Neural progenitor cell (in vitro differentiated cells): ENCODE data around the gene PPM1N. TPM values are rescaled to one million over a fixed set of nuclear protein-coding genes. Genes with fewer than 3 reads are reported as not detected.
A peak's percentile ranks its signal among the peaks of the same experiment; 100 is the strongest.

Experiments
- DNase-seq: peaks from one replicate; pipeline ENCODE4 v3.0.0-alpha.2; 2016; ENCODE audit warnings: low spot score
- H2AFZ ChIP-seq: fragments of 200-600 bp; sonication (generic); replicated peaks from 2 replicates; pipeline ENCODE4 v1.6.1; 2016; ENCODE audit warnings: antibody characterized with exemption
- H3F3A ChIP-seq: fragments of 200-600 bp; sonication (generic); 2 replicates; pipeline ENCODE4 v1.6.1; 2016; ENCODE audit warnings: antibody characterized with exemption, low read depth
- H3K27ac ChIP-seq: fragments of 200-600 bp; sonication (generic); 2 replicates; pipeline ENCODE4 v1.5.1; 2016; ENCODE audit warnings: mild to moderate bottlenecking
- H3K27me3 ChIP-seq: fragments of 200-600 bp; sonication (generic); 2 replicates; pipeline ENCODE4 v1.6.1; 2016; ENCODE audit warnings: mild to moderate bottlenecking, moderate library complexity
- H3K36me3 ChIP-seq: fragments of 200-600 bp; sonication (generic); 2 replicates; pipeline ENCODE4 v1.5.1; 2016
- H3K4me1 ChIP-seq: fragments of 200-600 bp; sonication (generic); 2 replicates; pipeline ENCODE4 v1.6.1; 2016; ENCODE audit warnings: mixed run types
- H3K4me2 ChIP-seq: fragments of 200-600 bp; sonication (generic); 2 replicates; pipeline ENCODE4 v1.6.1; 2016
- H3K4me3 ChIP-seq: fragments of 200-600 bp; sonication (generic); 2 replicates; pipeline ENCODE4 v1.5.1; 2016
- H3K79me2 ChIP-seq: fragments of 200-600 bp; sonication (generic); 2 replicates; pipeline ENCODE4 v1.6.1; 2016; ENCODE audit warnings: low read depth
- H3K9ac ChIP-seq: fragments of 200-600 bp; sonication (generic); 2 replicates; pipeline ENCODE4 v1.6.1; 2016
- H3K9me3 ChIP-seq: fragments of 200-600 bp; sonication (generic); 2 replicates; pipeline ENCODE4 v1.5.1; 2016; ENCODE audit warnings: low read depth
- H4K20me1 ChIP-seq: fragments of 200-600 bp; sonication (generic); 2 replicates; pipeline ENCODE4 v1.6.1; 2016; ENCODE audit warnings: low read depth
- H3K27ac Mint-ChIP-seq: 3 replicates; pipeline ENCODE4 v1.8.0; 2021; ENCODE audit warnings: mixed read lengths
- H3K27me3 Mint-ChIP-seq: 2 replicates; pipeline ENCODE4 v1.8.0; 2022; ENCODE audit warnings: low read depth, mild to moderate bottlenecking, inconsistent platforms, moderate library complexity, mixed read lengths; ENCODE audit not compliant: insufficient read depth
- H3K36me3 Mint-ChIP-seq: 3 replicates; pipeline ENCODE4 v1.8.0; 2021; ENCODE audit warnings: mixed read lengths
- H3K4me1 Mint-ChIP-seq: 3 replicates; pipeline ENCODE4 v1.8.0; 2021; ENCODE audit warnings: mixed read lengths
- H3K4me3 Mint-ChIP-seq: 3 replicates; pipeline ENCODE4 v1.8.0; 2021; ENCODE audit warnings: mild to moderate bottlenecking, moderate library complexity, mixed read lengths
- H3K9me3 Mint-ChIP-seq: 3 replicates; pipeline ENCODE4 v1.8.0; 2020; ENCODE audit warnings: mixed read lengths
- CTCF ChIP-seq: fragments of 200-600 bp; sonication (generic); IDR thresholded peaks from 2 replicates; pipeline ENCODE4 v1.5.1; 2017; ENCODE audit warnings: antibody characterized with exemption, mild to moderate bottlenecking
- EZH2 ChIP-seq: fragments of 200-600 bp; sonication (generic); IDR thresholded peaks from 2 replicates; pipeline ENCODE4 v1.6.1; 2017; ENCODE audit warnings: antibody characterized with exemption, mild to moderate bottlenecking, moderate library complexity
- EZH2phosphoT487 ChIP-seq: fragments of 200-600 bp; sonication (generic); IDR thresholded peaks from 2 replicates; pipeline ENCODE4 v1.6.1; 2017; ENCODE audit warnings: antibody characterized with exemption
- total RNA-seq: library from RNA; depleted of rRNA; stranded (reverse); fragments of >200 nt; gene quantifications from 2 replicates; pipeline ENCODE4 v1.2.3, GENCODE V29; 2015; ENCODE audit warnings: low replicate concordance

The PPM1N gene
- total RNA-seq, 1 donor from 2014 or later: 2.4 TPM

- H3K36me3 ChIP-seq: no peaks in the 10 kb centered on the region
- H4K20me1 ChIP-seq: peaks cover 37% of the 10 kb centered on the region
- no peak for TF ChIP-seq CTCF
- TF ChIP-seq EZH2phosphoT487: no peak
- no peak for TF ChIP-seq EZH2
These were observed 20.2 kb downstream of the PPM1N start for GRCh38 chr19:45518469-45518826.

GRCh38 chr19:45522010-45522941, 24.0 kb downstream of the PPM1N start:
- H3K27ac Mint-ChIP-seq: no peak overlapping the region
- H3K4me3 Mint-ChIP-seq: no peak overlapping the region
- no peaks in the 10 kb centered on the region for H3K27me3 ChIP-seq
- no peaks in the 10 kb centered on the region for H3K79me2 ChIP-seq
- H3K4me2 ChIP-seq: no peak overlapping the region
- DNase-seq: no peak
- no peaks in the 10 kb centered on the region for H3K4me1 ChIP-seq
- no peak overlapping the region for H2AFZ ChIP-seq
- H3K27me3 Mint-ChIP-seq: peaks cover 2% of the 10 kb centered on the region
- no peaks in the 10 kb centered on the region for H3K4me1 Mint-ChIP-seq
- peaks cover 10% of the 10 kb centered on the region for H4K20me1 ChIP-seq
- TF ChIP-seq EZH2 (no peak), EZH2phosphoT487 (no peak), CTCF (no peak)
- H3K36me3 Mint-ChIP-seq: peaks cover 14% of the 10 kb centered on the region
- no peak overlapping the region for H3K9ac ChIP-seq
- no peak overlapping the region for H3K27ac ChIP-seq
- no peaks in the 10 kb centered on the region for H3K36me3 ChIP-seq
- H3K4me3 ChIP-seq: no peak overlapping the region
- peaks cover 18% of the 10 kb centered on the region for H3F3A ChIP-seq
- no peaks in the 10 kb centered on the region for H3K9me3 ChIP-seq
- H3K9me3 Mint-ChIP-seq: no peaks in the 10 kb centered on the region

More at GRCh38 chr19:45518469-45518826, 20.2 kb downstream of the PPM1N start:
- Mint-ChIP-seq H3K27ac (no peak overlapping the region), H3K9me3 (no peaks in the 10 kb centered on the region), H3K27me3 (peaks cover 2% of the 10 kb centered on the region), H3K36me3 (peaks cover 6% of the 10 kb centered on the region), H3K4me1 (peaks cover 4% of the 10 kb centered on the region), H3K4me3 (no peak overlapping the region)
- Histone ChIP-seq H3K27me3 (no peaks in the 10 kb centered on the region), H3K9ac (no peak overlapping the region), H3K4me2 (no peak overlapping the region), H3K79me2 (peaks cover 23% of the 10 kb centered on the region), H3K9me3 (no peaks in the 10 kb centered on the region), H3K4me3 (no peak overlapping the region), H3K4me1 (no peaks in the 10 kb centered on the region), H3F3A (peaks cover 9% of the 10 kb centered on the region), H2AFZ (no peak overlapping the region), H3K27ac (no peak overlapping the region)
- DNase-seq: no peak

GRCh38 chr19:45523642-45524256, 25.5 kb downstream of the PPM1N start:
- H3K79me2 ChIP-seq: no peaks in the 10 kb centered on the region
- DNase-seq: peak; percentile 93
- H3K27ac ChIP-seq: no peak overlapping the region
- no peak overlapping the region for H3K4me3 ChIP-seq
- H2AFZ ChIP-seq: no peak overlapping the region
- Mint-ChIP-seq H3K36me3 (peaks cover 16% of the 10 kb centered on the region), H3K4me3 (peak overlapping the region; percentile 64), H3K27ac (peak overlapping the region; percentile 17), H3K9me3 (no peaks in the 10 kb centered on the region), H3K27me3 (peaks cover 10% of the 10 kb centered on the region), H3K4me1 (peaks cover 10% of the 10 kb centered on the region)
- H3K36me3 ChIP-seq: no peaks in the 10 kb centered on the region
- H3K4me1 ChIP-seq: no peaks in the 10 kb centered on the region
- H4K20me1 ChIP-seq: peaks cover 5% of the 10 kb centered on the region
- peaks cover 31% of the 10 kb centered on the region for H3F3A ChIP-seq
- H3K27me3 ChIP-seq: no peaks in the 10 kb centered on the region
- no peak overlapping the region for H3K4me2 ChIP-seq
- no peak overlapping the region for H3K9ac ChIP-seq
- TF ChIP-seq EZH2phosphoT487 (no peak), CTCF (peak; percentile 83)
- H3K9me3 ChIP-seq: no peaks in the 10 kb centered on the region
